OCI-LY3 (cell line): Measurements from ENCODE around the gene AUTS2.

ENCODE experiments used
- CTCF ChIP-seq: fragments of 200-600, 300-600 bp; sonication (generic); IDR thresholded peaks from 2 replicates; pipeline ENCODE4 v1.5.1; 2014; ENCODE audit warnings: antibody characterized with exemption, low read length, low read depth
- EZH2phosphoT487 ChIP-seq: fragments of 200-600 bp; shearing (Covaris generic); IDR thresholded peaks from 2 replicates; pipeline ENCODE4 v1.6.1; 2018; ENCODE audit warnings: antibody characterized with exemption, mixed run types, low read depth

- TF ChIP-seq CTCF (no peak), EZH2phosphoT487 (no peak)
These were observed 309.4 kb downstream of the AUTS2 start for GRCh38 chr7:69907720-69908119.
